K562 (cell line): ENCODE measurements around the gene TUT4. TPM values are rescaled to one million over a fixed set of nuclear protein-coding genes. Genes with fewer than 3 reads are reported as not detected.

ENCODE experiments used
- ATAC-seq: fragments of 200-7000 bp; cut with Tn5 transposase; 3 replicates; pipeline ENCODE4 v1.9.1; 2020; ENCODE audit warnings: moderate library complexity
- BruUV-seq: library from RNA; stranded (reverse); fragments of 400-500 nt; replicated peaks from 2 replicates; lab custom pipeline; 2021; lab: Mats Ljungman, UMichigan
- CTCF ChIA-PET: fragments of 300-600 bp; formaldehyde crosslinking; extraction: SDS; loops from one replicate; lab custom pipeline; 2021; ENCODE audit warnings: low intra/inter-chr PET ratio; lab: Yijun Ruan, JAX
- POLR2A ChIA-PET: fragments of 300-600, 350-650 bp; sonication (Branson Sonifier 250); formaldehyde crosslinking; extraction: SDS; loops from one replicate; lab custom pipeline; 2021; ENCODE audit warnings: antibody characterized with exemption, inconsistent platforms; lab: Yijun Ruan, JAX
- DNase-seq, 4 experiments: peaks; one replicate each; pipeline versions ENCODE4 v3.0.0 to v3.0.0-alpha.2; 2011 to 2018; ENCODE audit warnings: low spot score in 3 of 4, mixed read lengths in 3 of 4; ENCODE audit errors: extremely low read depth in 1 of 4
- FAIRE-seq: peaks from 2 replicates; lab custom pipeline; 2011; peaks lifted over from hg19 to GRCh38; lab: Jason Lieb, UNC
- H2AFZ ChIP-seq: 2 replicates; pipeline ENCODE4 v1.6.0; 2011; ENCODE audit warnings: low read depth, low read length, control low read depth, inconsistent platforms
- H3K27ac ChIP-seq: fragments of 200-600 bp; 3 replicates; pipeline ENCODE4 v1.8.0; 2011; ENCODE audit warnings: low read depth, mild to moderate bottlenecking, control low read depth, inconsistent platforms, low read length, moderate library complexity, mixed read lengths; ENCODE audit errors: extremely low read depth
- H3K27me3 ChIP-seq, 2 experiments: fragments of 300-600 bp in 1 of 2; 2 replicates in 1 of 2; 3 replicates in 1 of 2; pipeline versions ENCODE4 v1.6.0 to v1.8.0; 2011; ENCODE audit warnings: inconsistent platforms in 2 of 2, low read length in 2 of 2, mild to moderate bottlenecking in 1 of 2, mixed read lengths in 1 of 2, moderate library complexity in 1 of 2; ENCODE audit not compliant: control insufficient read depth in 2 of 2, insufficient read depth in 2 of 2
- H3K36me3 ChIP-seq: fragments of 300-600 bp; 3 replicates; pipeline ENCODE4 v1.8.0; 2011; ENCODE audit warnings: mild to moderate bottlenecking, low read length, inconsistent platforms; ENCODE audit not compliant: control insufficient read depth, insufficient read depth
- H3K4me1 ChIP-seq, 2 experiments: fragments of 200-600 bp in 1 of 2; replicated peaks in 1 of 2; 2 replicates in 1 of 2; 3 replicates in 1 of 2; pipeline versions ENCODE4 v1.5.1 to v1.8.0; 2011; ENCODE audit warnings: inconsistent platforms in 2 of 2, low read length in 2 of 2, mild to moderate bottlenecking in 1 of 2, mixed read lengths in 1 of 2, moderate library complexity in 1 of 2; ENCODE audit not compliant: control insufficient read depth in 2 of 2, insufficient read depth in 2 of 2
- H3K4me2 ChIP-seq: 2 replicates; pipeline ENCODE4 v1.6.1; 2011; ENCODE audit warnings: low read length, control low read depth, inconsistent platforms, mixed read lengths; ENCODE audit not compliant: insufficient read depth
- H3K4me3 ChIP-seq: fragments of 200-600 bp; sonication (generic), shearing (Covaris generic); 2 replicates; pipeline ENCODE4 v1.5.1; 2016; ENCODE audit warnings: control low read depth, inconsistent platforms
- H3K79me2 ChIP-seq: fragments of 200-600 bp; 3 replicates; pipeline ENCODE4 v1.8.0; 2011; ENCODE audit warnings: low read length, inconsistent platforms; ENCODE audit not compliant: control insufficient read depth, insufficient read depth
- H3K9ac ChIP-seq, 2 experiments: 2 replicates each; pipeline versions ENCODE4 v1.6.0 to v1.6.1; 2011; ENCODE audit warnings: low read depth in 2 of 2, low read length in 2 of 2, control low read depth in 1 of 2, inconsistent platforms in 1 of 2, mild to moderate bottlenecking in 1 of 2, mixed read lengths in 1 of 2; ENCODE audit not compliant: insufficient read depth in 1 of 2
- H3K9me1 ChIP-seq: one replicate; pipeline ENCODE4 v1.6.0; 2011; ENCODE audit warnings: inconsistent platforms, mild to moderate bottlenecking, low read length, moderate library complexity; ENCODE audit not compliant: control insufficient read depth, insufficient read depth
- H3K9me3 ChIP-seq: replicated peaks from 2 replicates; pipeline ENCODE4 v1.5.1; 2011; ENCODE audit warnings: low read depth, low read length, inconsistent platforms; ENCODE audit not compliant: control insufficient read depth, insufficient read depth
- H4K20me1 ChIP-seq: replicated peaks from 2 replicates; pipeline ENCODE4 v1.6.1; 2011; ENCODE audit warnings: low read length, inconsistent platforms, mixed read lengths; ENCODE audit not compliant: control insufficient read depth, insufficient read depth
- ATF7 ChIP-seq: fragments of 450-650 bp; IDR thresholded peaks from 2 replicates; pipeline ENCODE4 v1.7.1; 2014; ENCODE audit warnings: mild to moderate bottlenecking, moderate library complexity
- CHD1 ChIP-seq: fragments of 200-600 bp; sonication (generic); IDR thresholded peaks from one replicate; pipeline ENCODE4 v1.6.1; 2012; ENCODE audit warnings: mild to moderate bottlenecking, moderate library complexity, low read length, inconsistent platforms
- EHMT2 ChIP-seq: fragments of 450-650 bp; IDR thresholded peaks from 2 replicates; pipeline ENCODE4 v1.6.1; 2018; ENCODE audit warnings: antibody characterized with exemption
- MYC ChIP-seq, 2 experiments: fragments of 250-450 bp in 1 of 2; sonication (Bioruptor Pico) in 1 of 2; IDR thresholded peaks; 2 replicates each; pipeline versions ENCODE4 v1.5.1 to v1.6.1; 2012 to 2021; ENCODE audit warnings: low read depth in 2 of 2, borderline replicate concordance in 1 of 2, improper control_type of control experiment in 1 of 2, low read length in 1 of 2, mild to moderate bottlenecking in 1 of 2, moderate library complexity in 1 of 2
- RB1 ChIP-seq: fragments of 450-650 bp; IDR thresholded peaks from 2 replicates; pipeline ENCODE4 v1.6.1; 2017; ENCODE audit warnings: low read depth, mild to moderate bottlenecking
- SNAPC5 ChIP-seq: fragments of 250-450 bp; sonication (Bioruptor Pico); IDR thresholded peaks from 2 replicates; pipeline ENCODE4 v1.8.0; 2021; ENCODE audit warnings: moderate library complexity, mild to moderate bottlenecking, inconsistent platforms
- SP2 ChIP-seq: IDR thresholded peaks from 2 replicates; pipeline ENCODE4 v1.6.1; 2011; ENCODE audit warnings: mild to moderate bottlenecking, low read depth, low read length, moderate library complexity; ENCODE audit not compliant: poor library complexity, severe bottlenecking; ENCODE audit errors: extremely low read depth
- STAG1 ChIP-seq: sonication (generic); formaldehyde crosslinking; IDR thresholded peaks from 2 replicates; pipeline ENCODE4 v1.5.0; 2020; ENCODE audit warnings: missing genetic modification reagents, borderline replicate concordance
- STAT5A ChIP-seq: IDR thresholded peaks from 2 replicates; pipeline ENCODE4 v1.6.1; 2012; ENCODE audit warnings: low read length, inconsistent platforms, borderline replicate concordance
- TCF7 ChIP-seq: sonication (generic); IDR thresholded peaks from 2 replicates; pipeline ENCODE4 v1.6.1; 2016; ENCODE audit warnings: antibody characterized with exemption, borderline replicate concordance
- THRB ChIP-seq: fragments of 450-650 bp; formaldehyde crosslinking; conservative IDR thresholded peaks from 2 replicates; pipeline ENCODE4 v1.4.0; 2022; ENCODE audit warnings: mild to moderate bottlenecking, missing genetic modification characterization
- TOE1 ChIP-seq, 2 experiments: fragments of 450-650 bp in 1 of 2; sonication (generic) in 1 of 2; formaldehyde crosslinking in 1 of 2; IDR thresholded peaks; 2 replicates each; pipeline versions ENCODE4 v1.7.1 to v1.8.0; 2016 to 2022; ENCODE audit warnings: borderline replicate concordance in 2 of 2, mild to moderate bottlenecking in 2 of 2, antibody characterized with exemption in 1 of 2, inconsistent platforms in 1 of 2, low read depth in 1 of 2, missing genetic modification reagents in 1 of 2, moderate library complexity in 1 of 2
- ZNF449 ChIP-seq: fragments of 250-450 bp; sonication (Bioruptor Pico); IDR thresholded peaks from 2 replicates; pipeline ENCODE4 v1.8.0; 2022; ENCODE audit warnings: moderate library complexity, mild to moderate bottlenecking, inconsistent platforms
- ZSCAN29 ChIP-seq: fragments of 450-650 bp; IDR thresholded peaks from 2 replicates; pipeline ENCODE4 v1.6.1; 2017
- WGBS: fragments of 100-300 bp; shearing (Covaris generic); methylation state at CpG from one replicate; pipeline ENCODE4 v1.1.6; 2016; ENCODE audit warnings: low coverage, mixed read lengths; ENCODE audit not compliant: insufficient coverage; ENCODE audit errors: missing lambda C conversion rate; 5-methylcytosine and 5-hydroxymethylcytosine counted together
- in situ Hi-C: fragments of 300-500 bp; cut with MboI; formaldehyde crosslinking; loops from 4 replicates; pipeline ENCODE4 v1.15.0; 2018; ENCODE audit warnings: inconsistent platforms, mixed read lengths
- intact Hi-C: fragments of 100-400 bp; cut with micrococcal nuclease; formaldehyde crosslinking; loops from 2 replicates; pipeline ENCODE4 v1.14.2; 2022
- polyA plus RNA-seq, 8 experiments: library from polyadenylated mRNA; depleted of rRNA in 4 of 8; stranded (reverse) in 5 of 8; unstranded in 3 of 8; fragments of >200 nt; fragmentation: Nextera tagmentation in 2 of 8; fragmentation: Illumina TruSeq in 1 of 8; extraction: Ambion mirVana in 2 of 8; extraction: Trizol in 1 of 8; gene quantifications; 2 replicates each; pipeline versions ENCODE4 v1.2.1 to v1.2.3, GENCODE V29; 2011 to 2014; ENCODE audit warnings: inconsistent platforms in 1 of 8, missing spikeins in 1 of 8
- total RNA-seq, 7 experiments: library from RNA; depleted of rRNA in 6 of 7; stranded (reverse); fragments of >200 nt in 6 of 7; fragmentation: Illumina TruSeq in 2 of 7; extraction: Trizol in 2 of 7; gene quantifications; 2 replicates each; pipeline versions ENCODE4 v1.2.1 to v1.2.3, GENCODE V29; 2011 to 2021; ENCODE audit warnings: low replicate concordance in 1 of 7

The TUT4 gene
- total and polyA plus RNA-seq, 9 of the 15 experiments (the other 6 are each of a cell fraction or from before 2014, with no cell fraction given) = 15.8 to 53.5 (median 36.7) TPM

DNA sequence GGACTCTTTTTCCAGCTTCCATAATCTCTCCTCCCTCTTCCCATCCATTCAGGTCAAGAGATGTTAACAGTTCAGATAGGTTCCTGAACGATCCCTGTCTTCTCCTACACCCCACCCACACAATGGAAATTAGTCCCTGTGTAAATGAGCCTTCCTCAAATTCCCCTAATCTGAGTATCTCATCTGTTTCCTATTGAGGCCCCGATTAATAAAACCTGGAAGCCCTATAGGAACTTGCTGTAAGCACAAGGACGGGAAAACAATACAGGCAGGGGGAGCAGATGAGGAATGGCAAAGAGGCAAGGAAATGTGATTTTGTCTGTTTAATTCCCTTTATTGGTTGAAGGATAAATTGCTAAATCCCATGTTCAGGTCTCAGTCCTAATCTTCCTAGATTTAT, 42.2 kb upstream of the TUT4 start:
- ChIA-PET CTCF (no interaction called here), POLR2A (interaction anchor here (0.6 to 1.3 kb wide), 3 partner anchors 9 to 238 kb away, joined by 3 read pairs; no protein-coding TSS in a partner anchor)
- no peaks in the 10 kb centered on the region for H3K36me3 ChIP-seq
- ATAC-seq (no peak), DNase-seq (no peak), FAIRE-seq (no peak)
- no peak overlapping the region for H3K9ac ChIP-seq
- no peak for TF ChIP-seq TCF7
- no peak for TF ChIP-seq EHMT2
- TF ChIP-seq SNAPC5 (CRISPR knock-in tag) = no peak
- TF ChIP-seq ATF7 = no peak
- TF ChIP-seq ZNF449 (CRISPR knock-in tag) = no peak
- TF ChIP-seq RB1 = no peak
- TF ChIP-seq SP2 = no peak
- no peak for TF ChIP-seq STAG1 (CRISPR knock-in tag)
- TF ChIP-seq CHD1 = no peak
- no peak for TF ChIP-seq ZSCAN29
- TF ChIP-seq STAT5A = no peak
- no peak for TF ChIP-seq MYC (IDR thresholded peaks at IDR 0.05; ENCODE audit: low read depth, low read length)
- TF ChIP-seq MYC (CRISPR knock-in tag; IDR thresholded peaks at IDR 0.05; ENCODE audit: borderline replicate concordance, low read depth) = no peak
- TF ChIP-seq TOE1 (IDR thresholded peaks at IDR 0.05; ENCODE audit: borderline replicate concordance) = no peak
- no peak for TF ChIP-seq TOE1 (CRISPR knock-in tag; IDR thresholded peaks at IDR 0.05; ENCODE audit: borderline replicate concordance, low read depth)
- TF ChIP-seq THRB = no peak
- BruUV-seq = no TSS peak
- no peaks in the 10 kb centered on the region for H3K9me1 ChIP-seq
- H3K4me2 ChIP-seq = no peak overlapping the region; the same call in 1 of the 2 replicates
- intact Hi-C loops = no loop called here
- no peaks in the 10 kb centered on the region for H3K27me3 ChIP-seq
- H4K20me1 ChIP-seq = no peaks in the 10 kb centered on the region
- in situ Hi-C loops = no loop called here
- WGBS = 13% methylated on average over 3 of the region's 3 CpGs
- no peaks in the 10 kb centered on the region; a peak in 1 of 5 replicates for H3K4me1 ChIP-seq
- H3K4me3 ChIP-seq = no peak overlapping the region
- 0 out of 2 replicates have a peak overlapping the region, but pooled peaks have one; percentile 4 for H2AFZ ChIP-seq
- no peaks in the 10 kb centered on the region for H3K79me2 ChIP-seq
- H3K27ac ChIP-seq = no peak overlapping the region
- no peaks in the 10 kb centered on the region for H3K9me3 ChIP-seq
